ENCODE measurements around the gene DDC. TPM values are rescaled to one million over a fixed set of nuclear protein-coding genes. Genes with fewer than 3 reads are reported as not detected.

Gene DDC, protein sequence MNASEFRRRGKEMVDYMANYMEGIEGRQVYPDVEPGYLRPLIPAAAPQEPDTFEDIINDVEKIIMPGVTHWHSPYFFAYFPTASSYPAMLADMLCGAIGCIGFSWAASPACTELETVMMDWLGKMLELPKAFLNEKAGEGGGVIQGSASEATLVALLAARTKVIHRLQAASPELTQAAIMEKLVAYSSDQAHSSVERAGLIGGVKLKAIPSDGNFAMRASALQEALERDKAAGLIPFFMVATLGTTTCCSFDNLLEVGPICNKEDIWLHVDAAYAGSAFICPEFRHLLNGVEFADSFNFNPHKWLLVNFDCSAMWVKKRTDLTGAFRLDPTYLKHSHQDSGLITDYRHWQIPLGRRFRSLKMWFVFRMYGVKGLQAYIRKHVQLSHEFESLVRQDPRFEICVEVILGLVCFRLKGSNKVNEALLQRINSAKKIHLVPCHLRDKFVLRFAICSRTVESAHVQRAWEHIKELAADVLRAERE
- not detected in 2 replicates for total RNA-seq

DNA sequence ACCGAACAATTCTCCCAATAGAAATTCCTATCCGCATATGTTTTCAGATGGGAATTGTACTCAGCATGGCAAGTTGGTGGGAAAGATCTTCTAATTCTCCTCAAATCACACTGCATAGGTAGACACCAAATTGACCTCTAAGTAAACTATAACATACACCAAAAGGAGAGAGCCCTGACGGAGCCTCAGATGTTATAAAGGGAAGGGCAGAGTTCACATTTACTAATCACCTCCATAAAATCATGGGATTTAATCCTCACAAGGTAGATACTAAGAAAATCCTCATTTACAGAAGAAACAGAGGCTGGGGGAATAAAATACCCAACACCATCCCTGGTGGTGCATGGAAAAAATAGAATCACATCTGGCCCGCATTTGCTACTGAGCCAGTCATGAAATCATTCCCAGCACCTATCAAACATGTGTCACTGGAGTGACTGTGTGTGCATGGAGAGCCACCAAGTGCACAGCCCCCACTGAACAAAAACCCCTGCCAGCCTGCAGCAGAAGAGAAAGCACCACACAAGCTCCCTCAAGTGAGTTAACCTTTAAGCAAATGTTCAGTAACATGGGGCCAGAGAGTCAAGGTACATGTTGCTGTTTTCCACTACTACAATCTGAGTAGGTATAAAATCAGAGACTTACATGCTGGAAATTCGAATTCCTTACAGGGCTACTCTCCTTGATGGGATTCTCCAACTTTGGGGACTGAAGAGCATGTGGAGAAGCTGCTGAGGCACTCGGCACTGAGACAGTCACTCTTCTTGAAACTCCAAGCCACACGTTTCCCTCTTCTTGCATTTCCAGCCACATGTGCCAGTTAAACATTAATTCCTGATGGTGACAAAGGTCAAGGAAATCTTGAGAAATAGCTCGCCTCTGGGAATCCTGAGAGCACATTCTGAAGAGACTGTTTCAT is at the start of gene DDC:
Gene DDC (minus strand): TSS at position 766 of the 919 bp plus-strand sequence. CDS start 21,320 bp downstream, outside the sequence.
- no peak for DNase-seq (ENCODE audit: low read depth in 2 of 2)

DNA sequence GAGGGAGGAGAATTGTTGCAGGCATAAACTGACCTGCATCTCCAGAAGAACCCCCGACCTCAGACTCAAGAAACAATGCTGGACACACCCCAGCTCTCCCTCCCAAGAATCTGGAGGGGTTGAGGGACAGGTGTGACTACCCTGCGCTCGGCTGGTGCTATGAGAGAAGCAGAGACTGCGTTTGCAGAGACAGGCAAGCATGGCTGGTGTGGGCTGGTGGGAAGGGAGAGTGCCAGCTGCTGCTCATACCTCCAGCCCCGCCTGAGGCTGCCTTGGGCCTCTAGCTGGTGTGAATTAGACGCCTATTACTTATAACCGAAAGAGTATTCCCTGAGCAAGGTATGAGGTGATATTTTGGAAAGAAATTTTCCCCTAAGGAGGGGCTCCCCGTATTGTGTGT is 48.3 kb upstream of the DDC start:
- no peak for DNase-seq (ENCODE audit: low read depth in 2 of 2)

- no peak for DNase-seq (ENCODE audit: low read depth in 2 of 2)
Observed at GRCh38 chr7:50612704-50613103, 47.5 kb upstream of the DDC start.

DNA sequence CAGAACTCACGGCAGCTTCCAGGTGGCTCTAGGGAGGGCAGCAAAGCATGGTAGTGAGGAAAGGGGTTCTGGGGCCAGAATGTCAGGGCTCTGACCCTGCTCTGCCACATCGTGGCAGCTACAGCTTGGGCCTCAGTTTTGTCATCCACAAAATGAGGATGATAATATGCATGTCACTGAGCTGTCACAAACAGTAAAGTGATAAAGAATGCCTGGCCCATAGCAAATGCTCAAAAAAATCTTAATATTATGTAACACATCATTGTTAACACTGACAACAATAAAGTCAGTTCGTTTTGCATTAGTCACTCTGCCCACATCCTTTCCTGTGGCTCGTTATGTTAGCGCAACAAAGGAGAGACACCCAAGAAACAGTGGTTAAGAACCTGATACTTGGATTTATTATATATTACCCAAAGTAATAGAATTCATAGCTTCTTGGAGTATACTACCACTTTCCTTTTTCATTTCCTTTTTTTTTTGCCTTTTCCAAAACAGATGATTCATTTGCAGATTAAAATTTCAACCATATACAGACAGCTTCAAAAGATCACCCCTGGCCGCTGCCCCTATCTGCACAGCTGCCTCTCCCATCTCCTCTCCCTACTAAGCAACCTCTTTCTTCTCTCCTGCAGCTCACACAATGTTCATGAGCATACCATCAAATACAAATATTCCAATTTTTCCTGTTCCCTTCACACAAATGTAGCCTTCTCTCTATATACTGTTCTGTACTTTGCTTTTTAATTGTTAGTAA is 45.5 kb upstream of the DDC start:
- peak in 1 of 2 donors; percentile 65 for DNase-seq (ENCODE audit: low read depth in 2 of 2)

GRCh38 chr7:50608196-50608906 is 43.1 kb upstream of the DDC start:
- no peak for DNase-seq (ENCODE audit: low read depth in 2 of 2)

DNA sequence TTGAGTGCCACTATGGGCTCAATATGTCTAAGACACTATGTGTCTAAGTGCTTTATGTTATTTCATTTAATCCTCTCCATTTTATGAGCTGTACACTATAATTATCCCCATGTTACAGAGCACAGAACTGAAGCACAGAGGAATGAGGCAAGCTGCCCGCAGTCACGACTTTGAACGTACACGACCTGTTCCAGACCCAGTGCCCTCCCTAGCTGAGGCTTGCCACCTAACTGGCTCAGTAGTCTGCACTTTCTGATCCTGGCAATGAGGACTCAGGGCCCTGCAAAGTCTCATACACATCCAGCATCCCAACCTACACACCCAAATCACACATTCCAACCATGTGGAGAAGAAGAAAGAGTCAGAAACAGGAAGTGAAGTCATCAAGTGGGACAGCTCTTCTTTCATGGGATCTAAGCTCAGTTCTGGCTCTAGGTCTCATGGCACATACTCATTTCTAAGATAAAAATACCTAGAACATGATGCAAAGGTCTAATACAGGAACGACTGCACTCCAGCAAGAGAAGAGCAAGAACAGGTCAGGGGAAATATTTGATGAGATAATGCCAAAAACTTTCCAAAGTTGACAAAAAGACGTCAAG is 42.4 kb upstream of the DDC start:
- no peak for DNase-seq (ENCODE audit: low read depth in 2 of 2)

- DNase-seq (ENCODE audit: low read depth in 2 of 2) = no peak
Observed at GRCh38 chr7:50605059-50605458, 39.9 kb upstream of the DDC start.

GRCh38 chr7:50603287-50603686 is 38.1 kb upstream of the DDC start:
- DNase-seq (ENCODE audit: low read depth in 2 of 2) = peak in 1 of 2 donors; percentile 21

- no peak for DNase-seq (ENCODE audit: low read depth in 2 of 2)
Observed at GRCh38 chr7:50599385-50599784, 34.2 kb upstream of the DDC start.

- DNase-seq (ENCODE audit: low read depth in 2 of 2) = no peak
Observed at GRCh38 chr7:50598460-50599343, 33.5 kb upstream of the DDC start.

DNA sequence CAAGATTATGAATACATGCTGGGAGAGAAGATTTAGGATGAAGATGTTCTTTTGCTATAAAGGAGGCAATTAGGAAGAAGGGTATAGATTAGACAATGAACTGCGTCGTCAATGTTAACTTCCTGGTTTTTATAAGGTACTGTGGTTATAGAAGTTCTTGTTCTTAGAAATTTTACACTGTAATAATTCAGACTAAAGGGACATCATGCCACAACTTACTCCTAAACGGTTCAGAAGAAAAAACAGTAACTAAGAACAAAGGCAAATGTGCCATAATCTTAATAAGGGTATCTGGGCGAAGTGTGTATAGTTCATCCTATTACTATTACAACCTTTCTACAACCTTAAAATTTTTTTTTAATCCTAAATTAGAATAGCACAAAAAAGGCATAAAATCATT is 31.3 kb upstream of the DDC start:
- no peak for DNase-seq (ENCODE audit: low read depth in 2 of 2)

DNA sequence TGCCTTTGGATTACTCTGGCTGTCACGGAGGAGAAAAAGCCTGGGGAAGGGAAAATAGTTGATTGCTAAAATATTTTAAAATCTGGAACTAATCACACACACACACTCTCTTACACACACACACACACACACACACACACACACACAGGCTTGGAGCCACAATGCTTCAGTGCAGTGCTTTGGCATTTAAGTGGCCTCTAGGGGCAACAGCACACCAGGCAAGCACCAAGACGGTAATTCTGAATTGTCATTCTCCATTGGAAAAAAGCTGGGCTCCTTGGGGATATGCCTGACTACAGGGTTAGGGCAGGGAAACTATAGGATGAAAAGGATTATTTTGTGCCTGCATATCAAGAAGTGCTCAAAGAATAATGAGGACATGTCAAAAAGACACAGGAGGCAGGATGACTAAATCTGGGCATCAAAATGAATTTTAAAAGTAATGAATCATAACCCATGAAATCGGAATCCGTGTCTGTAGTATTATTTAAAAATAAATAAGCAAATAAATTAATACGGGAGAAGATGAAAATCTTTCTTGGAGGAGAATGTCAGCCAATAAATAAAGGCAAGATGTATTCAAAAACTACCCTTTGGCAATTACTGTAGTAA is 30.4 kb upstream of the DDC start:
- DNase-seq (ENCODE audit: low read depth in 2 of 2) = peak; percentile 15 to 53

DNA sequence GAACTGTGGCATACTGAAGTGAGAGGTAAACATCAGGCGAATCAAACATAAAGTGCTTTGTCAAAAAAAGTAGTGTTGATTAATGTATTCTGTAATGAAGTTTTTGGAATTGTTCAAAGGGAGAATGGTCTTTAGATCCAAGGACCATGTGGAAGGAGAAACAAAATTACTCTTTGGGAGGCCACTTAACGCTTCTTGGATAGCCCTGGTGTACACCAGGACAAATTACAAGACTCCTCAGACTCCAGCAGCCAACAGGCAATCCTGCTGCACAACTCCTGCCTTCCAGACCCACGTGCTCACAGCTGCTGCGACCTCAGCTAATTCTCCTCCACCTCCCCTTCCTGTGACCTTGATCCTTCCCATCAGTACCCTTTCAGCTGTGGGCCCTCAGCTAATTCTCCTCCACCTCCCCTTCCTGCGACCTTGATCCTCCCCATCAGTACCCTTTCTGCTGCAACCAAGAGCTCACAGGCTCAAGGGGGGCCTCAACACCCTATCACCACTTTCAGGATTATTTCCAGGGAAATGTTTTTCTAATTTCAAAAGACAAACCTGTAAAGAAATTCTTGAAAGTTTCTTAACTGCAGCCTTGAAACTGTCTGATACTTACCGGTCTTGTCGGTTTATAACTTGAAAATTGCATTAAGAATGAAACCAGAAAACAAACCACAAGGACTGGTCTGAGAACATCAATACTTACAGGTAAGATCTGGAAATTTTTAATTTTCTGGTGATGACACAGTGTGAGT is 29.7 kb upstream of the DDC start:
- no peak for DNase-seq (ENCODE audit: low read depth in 2 of 2)

DNA sequence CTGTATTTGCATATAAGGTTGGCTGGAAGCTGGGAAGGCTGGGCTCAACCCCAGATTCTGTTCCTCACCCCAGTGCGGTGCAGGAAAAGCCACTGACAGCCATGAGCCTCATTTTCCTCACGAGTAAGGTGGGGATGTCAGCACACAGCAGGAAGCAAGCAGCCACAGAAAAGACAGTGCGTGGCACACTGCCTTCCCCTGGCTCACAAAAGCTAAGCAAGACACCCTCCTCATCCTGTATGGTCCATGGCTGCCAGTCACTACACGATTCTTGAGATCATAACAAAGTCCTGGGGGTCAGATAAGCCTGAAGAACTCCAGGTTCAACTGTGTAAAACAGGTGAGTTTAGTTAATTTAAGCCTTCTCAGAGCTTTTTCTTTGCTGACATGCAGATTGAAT is 28.9 kb upstream of the DDC start:
- DNase-seq (ENCODE audit: low read depth in 2 of 2) = no peak

GRCh38 chr7:50592940-50593339 is 27.7 kb upstream of the DDC start:
- no peak for DNase-seq (ENCODE audit: low read depth in 2 of 2)

GRCh38 chr7:50591480-50592438 is 26.6 kb upstream of the DDC start:
- DNase-seq (ENCODE audit: low read depth in 2 of 2) = no peak

DNA sequence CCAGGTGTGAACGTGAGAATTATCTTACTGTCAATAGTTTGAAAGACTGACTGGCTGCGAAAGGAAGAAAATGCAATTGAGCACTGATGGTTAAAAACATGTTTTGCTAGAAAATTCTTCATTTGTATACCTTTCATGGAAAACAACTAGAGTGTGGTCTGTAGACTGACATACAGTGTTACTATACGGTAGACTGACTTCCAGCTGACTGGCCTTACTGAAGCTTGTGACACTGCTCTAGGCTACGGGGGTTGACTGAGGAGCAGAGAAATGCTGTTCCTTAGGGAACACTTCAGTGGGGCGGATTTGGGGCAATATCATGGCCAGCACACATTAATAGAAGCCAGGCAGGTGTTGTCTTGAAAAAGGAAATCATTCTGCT is 25.9 kb upstream of the DDC start:
- no peak for DNase-seq (ENCODE audit: low read depth in 2 of 2)

Measured in dermis microvascular lymphatic vessel endothelial cell (primary cell).